Measurements from ENCODE around the gene MS4A13.
"Not testable (repeated sequence)": the region's sequence is repeated elsewhere in the genome, so short reads cannot be mapped to it uniquely, and the experiment has no call there.

MS4A13 gene, protein sequence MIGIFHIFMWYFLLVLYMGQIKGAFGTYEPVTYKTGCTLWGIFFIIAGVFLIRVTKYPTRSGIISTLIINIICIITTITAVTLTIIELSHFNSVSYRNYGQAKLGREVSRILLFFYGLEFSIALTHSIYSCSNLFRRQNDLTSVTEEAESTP

GRCh38 chr11:60515144-60515855, at the start of gene MS4A13:
Gene MS4A13 (plus strand): TSS chr11:60515392. CDS start chr11:60518084, 2,692 bp downstream.
- DNase-seq = no peak

GRCh38 chr11:60468829-60469228, 46.4 kb upstream of the MS4A13 start:
- no peak for DNase-seq

GRCh38 chr11:60469723-60470122, 45.5 kb upstream of the MS4A13 start:
- no peak for DNase-seq

GRCh38 chr11:60477035-60477445, 38.2 kb upstream of the MS4A13 start:
- DNase-seq = no peak

DNA sequence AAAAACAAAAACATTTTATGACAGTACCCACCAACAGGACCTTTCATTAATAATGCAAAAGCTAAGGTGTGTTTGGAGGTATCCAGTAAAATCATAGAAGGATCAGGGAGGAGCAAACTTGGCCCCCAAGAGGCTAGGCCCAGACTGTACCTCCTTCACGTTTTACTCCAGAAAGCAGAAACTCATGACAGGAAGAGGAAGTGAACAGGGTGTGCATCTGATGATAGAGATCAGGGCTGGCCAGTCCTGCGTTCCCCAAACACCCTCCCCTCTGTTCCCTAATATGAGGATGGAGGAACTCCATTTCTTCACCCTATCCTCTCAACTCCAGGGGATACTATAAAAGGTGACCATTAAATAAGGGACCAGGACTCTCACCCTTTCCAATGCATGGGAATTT, 32.8 kb upstream of the MS4A13 start:
- DNase-seq = no peak

DNA sequence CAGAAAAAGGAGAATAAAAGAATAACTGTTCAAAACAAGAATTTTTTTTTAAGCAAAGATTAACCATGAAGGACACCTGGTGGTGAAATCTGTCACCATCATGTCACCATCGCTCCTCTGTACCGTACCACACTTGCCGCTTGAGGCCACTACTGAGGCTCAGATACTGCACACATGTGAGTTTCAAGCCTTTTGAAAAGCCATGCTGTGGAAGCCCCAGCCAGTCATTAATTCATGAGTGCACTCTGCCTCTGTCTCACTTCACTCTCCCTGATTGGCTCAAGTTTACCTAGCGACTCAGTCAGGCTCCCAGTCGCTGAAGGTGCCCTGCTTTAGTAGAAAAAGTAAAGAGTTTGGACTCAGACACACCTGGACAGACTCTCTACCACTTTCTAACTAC, 29.2 kb upstream of the MS4A13 start:
- DNase-seq = no peak

- no peak for DNase-seq
Observed at GRCh38 chr11:60492488-60493009, 22.6 kb upstream of the MS4A13 start, which contains the start of gene MS4A12. Gene MS4A12 (plus strand): TSS chr11:60492778. CDS start chr11:60497319, 4,541 bp downstream.

DNA sequence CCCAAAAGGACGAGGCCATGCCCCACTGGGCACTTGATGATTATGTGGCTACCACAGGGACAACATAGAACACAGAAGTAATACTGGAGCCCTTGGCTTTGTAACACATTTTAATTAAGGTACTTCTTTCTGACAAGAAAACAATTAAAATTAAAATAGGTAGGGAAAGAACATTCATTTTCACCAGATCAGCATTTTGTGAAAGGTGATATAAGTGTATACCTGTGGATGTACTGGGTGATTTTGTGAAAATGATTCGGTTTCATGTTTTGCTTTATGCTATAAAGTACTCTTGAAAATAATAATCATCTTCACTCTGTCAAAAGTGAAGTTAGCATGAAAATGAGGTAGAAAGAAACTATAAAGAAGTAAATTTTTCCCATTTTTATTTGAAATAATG, 21.7 kb upstream of the MS4A13 start:
- no peak for DNase-seq

DNA sequence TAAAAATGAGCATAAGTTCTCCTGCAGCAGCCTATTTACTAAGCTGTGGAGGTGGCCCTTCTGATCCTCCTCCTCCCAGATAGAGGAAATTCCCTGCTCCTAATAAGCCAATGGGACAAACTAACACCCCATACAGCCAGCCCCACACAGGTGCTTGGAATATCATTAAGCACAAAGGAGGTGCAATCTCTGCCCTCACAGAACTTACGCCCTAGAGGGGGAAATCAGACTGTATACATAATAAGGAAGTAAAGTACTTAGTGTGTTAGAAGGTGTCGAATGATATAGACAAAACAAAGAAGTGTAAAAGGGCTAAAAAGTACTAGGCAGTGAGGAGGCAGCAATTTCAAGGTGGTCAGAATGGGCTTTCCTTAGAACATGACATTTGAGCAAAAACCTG, 16.8 kb upstream of the MS4A13 start:
- no peak for DNase-seq

DNA sequence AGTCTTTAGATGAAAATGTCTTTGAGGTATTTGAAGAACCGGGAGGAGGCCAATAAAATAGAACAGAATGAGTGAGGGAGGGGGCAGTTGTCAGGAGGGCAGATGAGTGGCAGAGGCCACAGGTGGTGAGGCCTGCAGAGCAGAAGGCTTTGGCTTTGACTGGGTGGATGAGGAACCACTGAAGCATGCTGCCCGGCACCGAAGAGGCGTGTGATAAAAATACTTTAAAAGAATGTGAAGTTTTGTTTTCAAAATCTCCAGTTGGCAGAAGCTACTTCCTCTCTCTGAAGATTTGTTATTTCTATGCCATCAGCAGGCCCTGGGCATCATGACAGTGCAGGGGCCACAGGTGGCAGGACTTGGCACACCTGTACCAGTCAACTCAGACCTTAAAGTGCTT, 16.3 kb upstream of the MS4A13 start:
- no peak for DNase-seq

DNA sequence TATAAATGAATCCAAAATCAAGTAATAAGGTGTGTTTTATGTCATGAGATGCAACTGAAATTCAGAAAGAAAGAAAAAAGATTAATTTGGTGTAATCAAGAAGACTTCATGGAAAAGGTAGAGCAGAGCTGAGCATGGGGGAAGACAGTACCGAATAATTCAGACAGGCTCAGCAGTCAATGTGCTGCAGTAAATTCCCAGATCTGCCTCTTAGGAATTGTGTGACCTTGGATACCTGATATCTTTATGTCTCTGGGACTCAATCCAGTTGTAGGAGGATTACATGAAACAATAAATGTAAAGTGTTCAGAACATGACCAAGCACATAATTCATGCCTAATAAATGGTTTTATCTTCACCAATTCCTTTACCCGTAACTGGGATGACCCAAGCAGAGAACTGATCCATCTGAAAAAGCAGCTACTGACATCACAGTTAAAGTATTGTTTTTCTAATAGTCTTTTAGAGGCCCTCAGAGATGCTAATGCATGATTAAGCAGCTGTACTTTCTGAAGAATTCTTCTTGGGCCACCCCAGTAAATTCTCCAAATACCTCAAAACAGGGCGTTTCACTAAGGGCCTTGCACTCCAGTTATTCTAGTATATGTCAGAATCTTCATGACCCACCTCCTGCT, 14.8 kb upstream of the MS4A13 start:
- no peak for DNase-seq

GRCh38 chr11:60502221-60502775, 12.9 kb upstream of the MS4A13 start:
- no peak for DNase-seq

DNA sequence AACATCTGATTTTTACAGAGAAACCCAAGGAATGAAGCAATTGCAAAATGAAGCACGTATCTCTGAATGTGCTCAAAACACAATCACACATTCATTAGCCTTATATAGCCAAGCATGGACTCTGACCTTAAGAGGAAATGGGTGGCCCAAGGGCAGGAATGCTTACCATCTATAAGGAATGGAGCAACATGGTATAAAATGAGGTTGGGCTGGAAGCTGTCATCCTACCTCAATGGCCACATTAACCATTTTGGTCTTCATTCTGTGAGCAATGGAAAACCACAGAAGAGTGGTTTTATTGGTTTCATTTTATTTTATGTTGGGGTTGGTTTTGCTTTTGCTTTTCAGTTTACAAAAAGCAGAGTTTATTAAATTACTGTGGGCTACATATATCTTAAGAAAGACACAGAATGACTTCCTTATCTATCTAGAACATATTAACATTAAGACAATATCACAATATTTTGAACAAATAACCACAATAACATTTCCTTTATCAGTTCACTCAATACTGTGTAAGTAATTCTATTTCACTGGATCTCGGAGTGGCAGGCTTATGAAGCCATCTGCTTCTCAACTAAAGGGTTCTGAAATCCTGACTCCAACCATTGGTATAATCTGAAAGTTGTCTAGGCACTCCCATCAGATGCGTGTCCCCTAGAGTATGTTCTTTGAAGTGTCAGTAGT, 10.8 kb upstream of the MS4A13 start:
- DNase-seq = no peak

DNA sequence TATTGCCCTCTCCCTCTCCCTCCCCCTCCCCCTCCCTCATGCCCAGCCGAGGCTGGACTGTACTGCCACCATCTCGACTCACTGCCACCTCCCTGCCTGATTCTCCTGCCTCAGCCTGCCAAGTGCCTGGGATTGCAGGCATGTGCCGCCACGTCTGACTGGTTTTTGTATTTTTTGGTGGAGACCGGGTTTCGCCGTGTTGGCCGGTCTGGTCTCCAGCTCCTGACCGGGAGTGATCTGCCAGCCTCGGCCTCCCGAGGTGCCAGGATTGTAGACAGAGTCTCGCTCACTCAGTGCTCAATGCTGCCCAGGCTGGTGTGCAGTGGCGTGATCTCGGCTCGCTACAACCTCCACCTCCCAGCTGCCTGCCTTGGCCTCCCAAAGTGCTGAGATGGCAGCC, 5.6 kb upstream of the MS4A13 start:
- not testable (repeated sequence) for DNase-seq

GRCh38 chr11:60510209-60510608, 5.0 kb upstream of the MS4A13 start:
- not testable (repeated sequence) for DNase-seq

GRCh38 chr11:60511393-60511792, 3.8 kb upstream of the MS4A13 start:
- no peak for DNase-seq

DNA sequence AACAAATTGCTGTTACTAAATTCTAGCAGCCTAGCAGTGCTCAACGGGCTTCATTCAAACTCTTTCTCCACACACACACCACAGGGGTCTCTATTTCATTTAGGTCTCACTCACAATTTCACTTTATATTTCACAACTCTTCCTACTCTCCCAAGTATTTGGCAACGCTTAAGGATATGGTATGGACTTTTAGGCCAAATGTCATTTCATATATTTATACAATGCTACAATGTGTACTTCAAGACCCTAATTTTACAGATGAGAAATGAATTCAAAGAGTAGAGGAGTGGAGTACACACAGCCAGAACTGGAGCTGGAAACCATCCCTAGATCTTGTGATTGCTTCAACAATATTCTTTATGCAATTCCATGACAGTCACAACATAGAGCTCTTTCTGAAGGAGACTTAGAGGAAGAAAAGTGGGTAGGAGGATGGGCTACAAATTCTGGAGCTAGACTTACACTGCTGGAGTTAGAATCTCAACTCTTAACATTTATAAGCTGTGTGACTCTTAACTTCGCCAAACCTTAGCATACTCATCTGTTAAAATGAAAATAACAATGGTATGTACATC, 2.5 kb upstream of the MS4A13 start:
- no peak for DNase-seq

GRCh38 chr11:60513496-60514460, 1.4 kb upstream of the MS4A13 start:
- no peak for DNase-seq

- no peak for DNase-seq
Observed at GRCh38 chr11:60528465-60528864, 13.3 kb downstream of the MS4A13 start.

DNA sequence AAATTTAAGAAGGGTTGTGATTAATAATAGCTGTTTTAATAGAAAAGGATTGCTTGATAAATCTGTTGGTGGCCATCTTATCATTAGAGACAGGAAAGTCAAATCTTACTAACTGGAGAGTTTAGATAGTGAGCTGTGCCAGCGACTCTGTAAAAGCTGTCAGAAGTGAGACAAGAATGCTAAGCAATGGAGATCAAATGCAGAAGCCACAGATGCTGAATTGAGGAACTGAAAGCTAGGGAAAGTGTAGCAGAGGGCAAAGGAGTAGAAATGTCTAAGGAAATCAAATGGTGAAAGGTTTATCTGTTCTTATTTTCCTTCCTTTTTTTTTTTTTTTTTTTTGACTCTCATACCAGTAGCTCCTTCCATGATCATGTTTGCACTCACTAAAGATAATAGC, 13.7 kb downstream of the MS4A13 start:
- DNase-seq = no peak

DNA sequence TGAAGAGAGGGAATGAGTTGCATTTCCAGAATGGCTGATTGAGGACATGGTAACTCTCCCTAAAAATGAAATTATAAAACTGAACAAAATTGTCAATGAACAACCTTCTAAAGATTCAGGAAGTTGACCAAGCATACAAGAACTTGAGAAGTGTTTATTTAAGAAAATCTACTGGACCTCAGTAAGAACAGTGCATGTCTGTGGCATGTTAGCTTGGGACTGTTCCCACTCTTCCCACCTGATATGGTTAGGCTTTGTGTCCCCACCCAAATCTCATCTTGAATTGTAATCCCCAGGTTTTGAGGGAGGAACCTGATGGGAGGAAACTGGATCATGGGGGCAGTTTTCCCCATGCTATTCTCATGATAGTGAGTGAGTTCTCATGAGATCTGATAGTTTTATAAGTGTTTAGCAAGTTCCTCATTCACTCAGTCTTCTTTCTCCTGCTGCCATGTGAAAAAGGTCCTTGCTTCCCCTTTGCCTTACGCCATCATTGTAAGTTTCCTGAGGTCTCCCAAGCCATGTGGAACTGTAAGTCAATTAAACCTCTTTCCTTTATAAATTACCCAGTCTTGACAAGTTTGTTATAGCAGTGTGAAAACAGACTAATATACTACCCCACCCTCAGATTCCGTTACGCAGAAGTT, 15.4 kb downstream of the MS4A13 start:
- DNase-seq = no peak
